Endodermal cell (in vitro differentiated cells): ENCODE results near the gene FTO. TPM values are rescaled to one million over a fixed set of nuclear protein-coding genes. Genes with fewer than 3 reads are reported as not detected.

Experiments
- DNase-seq: peaks from one replicate; pipeline ENCODE4 v3.0.0-alpha.2; 2017
- H3K27ac ChIP-seq: 2 replicates; pipeline ENCODE4 v1.5.1; 2013; ENCODE audit warnings: mild to moderate bottlenecking, low read depth, low read length, moderate library complexity
- H3K27me3 ChIP-seq: 2 replicates; pipeline ENCODE4 v1.6.1; 2013; ENCODE audit warnings: mild to moderate bottlenecking, low read length, moderate library complexity; ENCODE audit not compliant: insufficient read depth, control insufficient read depth, poor library complexity, severe bottlenecking
- H3K36me3 ChIP-seq: 2 replicates; pipeline ENCODE4 v1.7.0; 2013; ENCODE audit warnings: mild to moderate bottlenecking, low read length, moderate library complexity; ENCODE audit not compliant: control insufficient read depth, insufficient read depth
- H3K4me1 ChIP-seq: one replicate; pipeline ENCODE4 v1.7.0; 2013; ENCODE audit warnings: low read length; ENCODE audit not compliant: control insufficient read depth, insufficient read depth
- H3K4me3 ChIP-seq: 2 replicates; pipeline ENCODE4 v1.5.1; 2013; ENCODE audit warnings: mild to moderate bottlenecking, low read length, moderate library complexity
- H3K9ac ChIP-seq: 2 replicates; pipeline ENCODE4 v1.6.1; 2013; ENCODE audit warnings: mild to moderate bottlenecking, low read length, moderate library complexity; ENCODE audit not compliant: poor library complexity, severe bottlenecking; ENCODE audit errors: extremely low read depth
- H3K9me3 ChIP-seq: 2 replicates; pipeline ENCODE4 v1.6.1; 2013; ENCODE audit warnings: mild to moderate bottlenecking, low read length, moderate library complexity; ENCODE audit not compliant: control insufficient read depth
- H3K27ac Mint-ChIP-seq: 2 replicates; pipeline ENCODE4 v1.8.0; 2020; ENCODE audit warnings: mixed read lengths
- H3K27me3 Mint-ChIP-seq: 2 replicates; pipeline ENCODE4 v1.8.0; 2021; ENCODE audit warnings: mild to moderate bottlenecking, mixed read lengths; ENCODE audit not compliant: insufficient read depth
- H3K36me3 Mint-ChIP-seq: 2 replicates; pipeline ENCODE4 v1.8.0; 2020; ENCODE audit warnings: low read depth, mixed read lengths
- H3K4me1 Mint-ChIP-seq: 2 replicates; pipeline ENCODE4 v1.8.0; 2020; ENCODE audit warnings: mixed read lengths
- H3K4me3 Mint-ChIP-seq: 2 replicates; pipeline ENCODE4 v1.8.0; 2020; ENCODE audit warnings: mild to moderate bottlenecking, moderate library complexity, mixed read lengths
- H3K9me3 Mint-ChIP-seq: 2 replicates; pipeline ENCODE4 v1.8.0; 2020; ENCODE audit warnings: mild to moderate bottlenecking, mixed read lengths
- CTCF ChIP-seq: fragments of 200-600 bp; sonication (generic); conservative IDR thresholded peaks from 2 replicates; pipeline ENCODE4 v1.5.0; 2021; ENCODE audit warnings: antibody characterized with exemption, mild to moderate bottlenecking
- WGBS, 2 experiments: methylation state at CpG; one replicate each; pipeline versions ENCODE4 v1.1.5 to v1.1.7; 2013; ENCODE audit warnings: missing lambda C conversion rate in 2 of 2, mixed read lengths in 1 of 2; ENCODE audit not compliant: insufficient coverage in 1 of 2, insufficient read length in 1 of 2; 5-methylcytosine and 5-hydroxymethylcytosine counted together
- total RNA-seq, 2 donors: library from RNA; stranded (reverse); fragmentation: NEBNext Ultra II Directional in 1 of 2; extraction: Animal tissue kit (Norgen Biotek cat#: 25700) in 1 of 2; gene quantifications; 2 replicates in 1 of 2; 3 replicates in 1 of 2; pipeline ENCODE4 v1.2.1, GENCODE V29; 2021

Gene FTO
- total RNA-seq, 2 donors from 2014 or later, result 80.3 to 102 TPM

- Mint-ChIP-seq H3K4me1 (no peaks in the 10 kb centered on the region), H3K9me3 (no peaks in the 10 kb centered on the region), H3K4me3 (no peak overlapping the region), H3K27me3 (no peaks in the 10 kb centered on the region), H3K27ac (no peak overlapping the region), H3K36me3 (no peaks in the 10 kb centered on the region)
- Histone ChIP-seq H3K27me3 (no peaks in the 10 kb centered on the region), H3K36me3 (no peaks in the 10 kb centered on the region), H3K4me1 (no peaks in the 10 kb centered on the region), H3K4me3 (no peak overlapping the region), H3K9me3 (no peaks in the 10 kb centered on the region), H3K27ac (no peak overlapping the region), H3K9ac (no peak overlapping the region)
- WGBS, 2 experiments, result 91 to 92% methylated on average over 2 to 6 of the region's 6 CpGs
- TF ChIP-seq CTCF, result no peak
- no peak for DNase-seq
These were observed 245.9 kb downstream of the FTO start for GRCh38 chr16:53949715-53950410.

- H3K27me3 Mint-ChIP-seq, result no peaks in the 10 kb centered on the region
- no peak overlapping the region for H3K27ac ChIP-seq
- H3K4me1 Mint-ChIP-seq, result no peaks in the 10 kb centered on the region
- no peak overlapping the region for H3K4me3 Mint-ChIP-seq
- no peak overlapping the region for H3K27ac Mint-ChIP-seq
- no peaks in the 10 kb centered on the region for H3K27me3 ChIP-seq
- no peaks in the 10 kb centered on the region for H3K9me3 ChIP-seq
- peak; percentile 46 for TF ChIP-seq CTCF
- no peak for DNase-seq
- no peaks in the 10 kb centered on the region for H3K36me3 ChIP-seq
- no peak overlapping the region for H3K9ac ChIP-seq
- 86 to 96% methylated on average over 4 to 5 of the region's 5 CpGs for WGBS, 2 experiments
- no peaks in the 10 kb centered on the region for H3K4me1 ChIP-seq
- H3K36me3 Mint-ChIP-seq, result no peaks in the 10 kb centered on the region
- no peaks in the 10 kb centered on the region for H3K9me3 Mint-ChIP-seq
- H3K4me3 ChIP-seq, result no peak overlapping the region
These were observed 246.7 kb downstream of the FTO start for GRCh38 chr16:53950677-53951076.

GRCh38 chr16:53952215-53953208 is 248.6 kb downstream of the FTO start:
- Mint-ChIP-seq H3K36me3 (peaks cover 2% of the 10 kb centered on the region), H3K4me3 (no peak overlapping the region), H3K4me1 (no peaks in the 10 kb centered on the region), H3K9me3 (no peaks in the 10 kb centered on the region), H3K27ac (no peak overlapping the region), H3K27me3 (no peaks in the 10 kb centered on the region)
- no peaks in the 10 kb centered on the region for H3K27me3 ChIP-seq
- H3K27ac ChIP-seq, result no peak overlapping the region
- no peaks in the 10 kb centered on the region for H3K9me3 ChIP-seq
- no peak for DNase-seq
- H3K4me3 ChIP-seq, result no peak overlapping the region
- no peaks in the 10 kb centered on the region for H3K4me1 ChIP-seq
- no peak overlapping the region for H3K9ac ChIP-seq
- TF ChIP-seq CTCF, result no peak
- no peaks in the 10 kb centered on the region for H3K36me3 ChIP-seq
- WGBS, 2 experiments, result 92 to 96% methylated on average over 6 to 7 of the region's 7 CpGs
